Ramos (cell line): ENCODE results near the gene ZNF606.

Source experiments
- in situ Hi-C: fragments of 300-500 bp; cut with MboI; formaldehyde crosslinking; loops from one replicate; pipeline ENCODE4 v1.14.3; 2022; ENCODE audit warnings: low sequenced_read_pairs; ENCODE audit not compliant: unreplicated experiment

The ZNF606 gene

DNA sequence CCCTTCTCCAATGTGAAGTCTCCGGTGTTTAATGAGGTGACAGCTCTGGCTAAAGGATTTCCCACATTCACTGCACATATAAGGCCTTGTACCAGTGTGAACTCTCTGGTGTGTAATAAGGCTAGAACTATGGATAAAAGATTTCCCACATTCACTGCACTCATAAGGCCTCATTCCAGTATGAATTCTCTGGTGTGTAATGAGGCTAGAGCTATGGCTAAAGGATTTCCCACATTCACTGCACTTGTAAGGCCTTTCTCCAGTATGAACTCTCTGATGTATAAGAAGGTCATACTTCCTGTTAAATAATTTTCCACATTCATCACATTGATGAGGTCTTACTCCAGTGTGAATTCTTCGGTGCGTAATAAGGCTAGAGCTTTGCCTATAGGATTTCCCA lies 61.0 kb downstream of the ZNF606 start:
- in situ Hi-C loops: no loop called here

DNA sequence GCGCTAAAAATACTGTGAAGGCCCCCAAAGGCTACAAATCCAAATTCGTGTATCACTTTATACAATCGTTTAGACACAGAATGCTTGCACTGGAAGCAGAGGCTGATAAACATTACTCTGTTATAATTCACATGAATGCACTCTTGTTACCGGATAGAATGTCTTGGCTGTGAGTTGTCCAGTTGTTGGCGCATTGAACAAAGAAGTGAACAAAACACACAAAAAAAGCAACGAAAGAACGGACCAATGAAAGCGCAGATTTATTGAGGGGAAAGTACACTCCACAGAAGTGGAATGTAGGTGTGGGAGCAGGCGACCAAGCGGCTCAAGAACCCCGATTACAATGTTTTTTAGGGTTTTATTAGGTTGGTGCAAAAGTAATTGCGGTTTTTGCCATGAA lies 66.9 kb downstream of the ZNF606 start:
- in situ Hi-C loops: no loop called here

DNA sequence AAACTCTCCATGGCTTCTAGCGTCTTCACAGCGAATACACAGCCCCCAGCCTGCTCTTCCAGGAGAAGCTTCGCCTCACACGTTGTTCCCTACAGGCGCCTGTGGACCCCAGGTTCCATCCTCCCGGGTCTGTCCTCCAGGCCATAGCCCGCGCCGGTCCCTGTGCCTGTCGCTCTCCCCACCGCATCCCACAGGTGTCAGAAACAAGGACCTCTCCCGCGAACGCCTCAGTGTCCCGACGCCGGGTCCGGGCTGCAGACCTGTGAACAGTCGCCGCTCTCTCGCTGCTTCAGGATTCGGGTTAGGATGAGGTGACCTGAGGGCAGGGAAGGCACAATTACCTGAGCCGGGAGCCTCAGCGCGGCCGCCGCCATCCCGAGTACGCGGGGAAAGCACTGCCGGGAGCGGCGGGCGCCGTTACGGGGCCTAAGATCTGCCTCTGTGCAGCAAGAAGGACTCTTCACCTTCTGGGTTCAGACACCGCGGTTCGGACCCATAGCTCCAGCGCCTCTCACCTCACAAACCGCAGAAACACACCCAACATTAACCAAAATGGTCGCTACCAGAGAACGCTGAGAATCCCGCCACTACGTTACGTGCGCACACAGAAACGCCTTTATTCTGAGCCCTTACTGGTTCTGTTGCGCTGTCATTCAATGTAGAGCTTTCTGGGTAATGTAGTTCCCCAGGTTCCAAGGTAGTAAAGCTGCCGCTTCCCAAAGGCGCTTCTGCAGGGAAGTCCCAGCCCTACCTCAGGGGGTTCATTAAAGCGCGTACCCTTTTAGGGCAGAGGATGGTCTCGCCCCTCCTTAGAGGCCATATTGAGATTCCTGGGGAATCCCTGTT lies 67.6 kb downstream of the ZNF606 start, which contains the start of gene ZNF418:
ZNF418 (minus strand) TSS at position 583 of the 846 bp plus-strand sequence. CDS start 1,580 bp downstream, outside the sequence.
- in situ Hi-C loops: no loop called here

DNA sequence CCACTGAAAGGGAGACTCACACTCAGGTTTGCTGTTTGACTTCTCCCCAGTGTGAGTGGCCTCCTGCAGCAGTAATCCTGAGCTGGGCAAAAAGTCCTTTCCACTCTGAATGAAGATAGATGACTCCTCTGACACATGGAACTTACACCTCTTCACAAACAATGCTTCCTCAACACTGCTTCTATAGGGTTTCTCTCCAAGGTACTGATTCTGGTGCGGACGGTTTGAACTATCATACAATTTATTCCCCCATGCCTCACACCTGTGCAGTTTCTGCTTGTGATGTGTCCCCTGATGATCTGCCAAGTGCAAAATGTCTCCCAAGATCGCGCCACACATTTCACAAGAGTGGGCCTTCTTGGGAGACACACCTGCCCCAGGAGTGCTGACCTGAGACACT lies 75.0 kb downstream of the ZNF606 start:
- in situ Hi-C loops: no loop called here
